ENCODE measurements around the gene ARL15.
"Not testable (repeated sequence)": the region's sequence is repeated elsewhere in the genome, so short reads cannot be mapped to it uniquely, and the experiment has no call there.

The ARL15 gene

DNA sequence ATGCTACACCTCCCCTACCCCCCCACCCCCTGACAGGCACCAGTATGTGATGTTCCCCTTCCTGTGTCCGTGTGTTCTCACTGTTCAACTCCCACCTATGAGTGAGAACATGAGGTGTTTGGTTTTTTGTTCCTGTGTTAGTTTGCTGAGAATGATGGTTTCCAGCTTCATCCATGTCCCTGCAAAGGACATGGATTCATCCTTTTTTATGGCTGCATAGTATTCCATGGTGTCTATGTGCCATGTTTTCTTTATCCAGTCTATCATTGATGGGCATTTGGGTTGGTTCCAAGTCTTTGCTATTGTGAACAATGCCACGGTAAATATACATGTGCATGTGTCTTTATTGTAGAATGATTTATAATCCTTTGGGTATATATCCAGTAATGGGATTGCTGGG lies 328.1 kb downstream of the ARL15 start:
- DNase-seq (ENCODE audit: low read depth), result not testable (repeated sequence)

DNA sequence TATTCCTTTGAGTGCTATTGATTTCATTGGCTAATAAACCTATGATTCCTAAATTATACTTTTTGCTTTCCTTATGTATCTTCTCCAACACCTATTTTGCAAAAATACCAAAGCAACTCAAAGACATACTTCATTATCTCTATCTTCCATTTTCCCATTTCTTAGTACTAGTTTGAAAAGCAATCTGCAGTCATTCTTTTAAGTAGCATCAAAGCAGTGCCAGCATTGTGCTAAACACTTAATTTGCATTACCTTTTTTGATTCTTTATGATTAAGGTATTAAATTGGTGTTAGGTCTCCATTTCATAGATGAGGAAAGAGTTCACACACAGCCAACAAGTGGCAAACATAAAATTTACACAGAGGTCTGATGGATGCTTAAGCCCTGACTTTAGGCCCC lies 330.3 kb downstream of the ARL15 start:
- no peak for DNase-seq (ENCODE audit: low read depth)

DNA sequence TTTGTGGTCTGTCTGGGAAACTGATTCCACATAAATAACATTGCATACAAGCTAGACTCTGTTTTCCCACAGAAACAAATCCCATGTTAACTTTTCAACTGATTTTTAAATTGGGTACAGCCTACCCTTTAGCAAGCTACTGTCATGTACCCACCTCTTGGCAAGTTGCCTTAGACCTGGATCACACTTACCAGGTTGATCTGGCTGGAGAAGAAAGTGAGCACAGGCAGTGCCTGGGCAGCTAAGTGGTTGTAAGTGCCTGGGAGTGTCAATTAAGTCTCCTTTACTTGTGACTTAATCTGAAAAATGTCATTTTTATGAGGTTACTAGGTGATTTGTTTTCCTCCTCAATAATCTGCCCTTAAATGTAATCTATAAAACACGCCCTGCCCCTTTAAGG lies 336.4 kb downstream of the ARL15 start:
- DNase-seq (ENCODE audit: low read depth), result no peak

- DNase-seq (ENCODE audit: low read depth), result no peak
Observed at GRCh38 chr5:53972314-53972713, 338.1 kb downstream of the ARL15 start.

DNA sequence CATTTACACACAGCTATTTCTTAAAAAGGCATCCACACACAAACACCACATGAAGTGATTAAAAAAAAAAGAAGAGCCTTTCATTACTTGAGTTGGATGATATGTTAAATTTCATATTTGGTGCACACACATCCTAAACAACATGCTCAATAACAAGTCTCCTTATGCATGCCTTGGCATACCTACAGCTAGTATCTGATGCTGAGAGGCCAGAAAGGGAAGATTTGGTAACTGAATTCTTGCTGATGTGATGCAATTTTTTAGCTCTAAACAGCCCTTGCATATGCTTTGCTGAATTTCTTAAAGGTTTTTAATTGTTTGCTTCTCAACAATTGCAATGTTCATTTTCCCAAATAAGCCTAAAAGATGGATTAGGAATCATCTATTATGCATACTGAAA lies 338.8 kb downstream of the ARL15 start:
- DNase-seq (ENCODE audit: low read depth), result no peak

GRCh38 chr5:53971131-53971530 lies 339.2 kb downstream of the ARL15 start:
- peak; percentile 29 for DNase-seq (ENCODE audit: low read depth)

DNA sequence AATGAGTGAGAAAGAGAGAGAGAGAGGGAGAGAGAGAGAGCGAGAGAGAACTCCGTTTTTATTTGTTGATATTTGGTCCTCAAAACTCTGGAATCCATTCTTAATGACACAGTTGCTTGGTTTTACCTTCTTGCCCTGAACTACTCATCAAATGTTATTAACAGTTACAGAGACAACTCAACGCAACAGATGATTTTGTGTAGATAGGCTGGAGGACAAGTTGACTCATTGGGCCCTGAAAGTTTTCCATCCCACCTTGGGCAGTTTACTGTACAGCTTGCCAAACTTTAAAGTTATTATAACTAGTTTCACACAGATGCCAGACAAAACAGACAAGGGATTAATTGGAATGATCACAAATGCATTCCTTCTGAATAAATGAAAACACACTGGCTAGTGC lies 339.9 kb downstream of the ARL15 start:
- DNase-seq (ENCODE audit: low read depth), result no peak

- DNase-seq (ENCODE audit: low read depth), result no peak
Observed at GRCh38 chr5:53969176-53969730, 341.1 kb downstream of the ARL15 start.

DNA sequence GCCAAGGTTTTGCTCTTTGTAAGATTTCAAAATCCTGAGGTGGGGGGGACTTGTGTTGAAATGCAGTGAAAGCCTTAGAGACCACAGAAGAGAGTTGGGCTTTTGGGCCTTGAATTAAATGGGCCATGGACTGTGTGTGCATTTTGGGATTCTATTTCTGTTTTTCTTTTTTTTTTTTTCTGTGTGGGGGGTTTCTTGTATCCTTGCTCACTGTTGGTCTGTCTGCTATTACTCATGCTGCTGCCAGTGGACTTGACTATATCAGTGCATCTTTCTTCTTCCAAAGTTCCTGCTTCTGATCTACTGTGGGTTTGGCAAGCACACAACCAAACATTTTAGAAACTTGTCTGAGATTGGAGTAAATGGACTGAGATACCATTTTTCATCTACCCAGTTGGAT lies 344.9 kb downstream of the ARL15 start:
- peak; percentile 40 for DNase-seq (ENCODE audit: low read depth)

GRCh38 chr5:53963958-53964357 lies 346.4 kb downstream of the ARL15 start:
- no peak for DNase-seq (ENCODE audit: low read depth)

DNA sequence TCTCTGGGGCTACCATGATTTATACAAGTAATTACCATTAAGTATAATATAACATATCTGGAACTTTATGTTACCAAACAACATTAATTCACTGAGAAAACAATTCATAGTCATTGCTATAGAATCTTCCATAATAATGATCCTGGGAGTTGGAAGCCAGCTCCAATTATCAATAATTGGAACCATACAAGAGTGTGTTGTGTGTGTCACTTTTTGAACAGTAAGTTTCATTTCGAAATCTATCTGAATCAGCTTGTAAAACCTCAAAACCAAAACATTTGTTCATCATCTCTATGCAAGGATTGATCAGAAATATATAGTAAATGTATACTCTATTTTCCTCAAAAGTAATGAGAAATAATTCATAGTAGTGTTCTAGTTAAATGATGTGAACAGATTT lies 348.1 kb downstream of the ARL15 start:
- no peak for DNase-seq (ENCODE audit: low read depth)

DNA sequence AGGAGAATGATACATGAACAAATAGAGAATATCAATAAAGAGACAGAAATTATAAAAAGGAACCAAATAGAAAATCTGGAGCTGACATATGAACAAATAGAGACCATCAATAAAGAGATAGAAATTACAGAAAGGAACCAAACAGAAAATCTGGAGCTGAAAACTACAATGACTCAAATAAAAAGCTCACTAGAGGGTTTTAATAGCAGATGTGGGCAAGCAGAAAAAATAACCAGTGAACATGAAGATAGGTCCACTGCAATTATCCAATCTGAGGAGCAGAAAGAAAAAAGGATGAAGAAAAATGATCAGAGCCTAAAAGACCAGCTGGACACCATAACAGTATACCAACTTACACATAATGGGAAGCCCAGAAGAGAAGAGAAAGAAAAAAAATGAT lies 353.7 kb downstream of the ARL15 start:
- no peak for DNase-seq (ENCODE audit: low read depth)

- no peak for DNase-seq (ENCODE audit: low read depth)
Observed at GRCh38 chr5:53956196-53956595, 354.2 kb downstream of the ARL15 start.

- no peak for DNase-seq (ENCODE audit: low read depth)
Observed at GRCh38 chr5:53950621-53951020, 359.8 kb downstream of the ARL15 start.

DNA sequence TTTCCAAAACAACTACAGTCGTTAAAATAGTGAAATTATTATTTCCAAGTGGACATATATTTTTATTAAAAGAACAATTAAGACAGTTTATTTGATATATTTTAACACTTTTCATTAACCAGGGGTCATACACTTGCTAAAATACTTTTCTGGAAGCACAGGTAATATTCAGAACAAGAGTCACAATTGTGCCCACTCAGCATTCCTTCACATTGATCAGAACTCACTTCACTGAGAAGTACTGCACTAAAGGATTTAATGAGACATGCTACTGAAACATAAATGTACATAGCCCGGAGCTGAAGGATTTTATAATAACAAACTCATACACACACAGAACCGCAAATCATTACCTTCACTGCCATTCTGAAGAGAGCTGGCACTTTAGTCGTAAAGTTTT lies 361.8 kb downstream of the ARL15 start:
- DNase-seq (ENCODE audit: low read depth), result no peak

DNA sequence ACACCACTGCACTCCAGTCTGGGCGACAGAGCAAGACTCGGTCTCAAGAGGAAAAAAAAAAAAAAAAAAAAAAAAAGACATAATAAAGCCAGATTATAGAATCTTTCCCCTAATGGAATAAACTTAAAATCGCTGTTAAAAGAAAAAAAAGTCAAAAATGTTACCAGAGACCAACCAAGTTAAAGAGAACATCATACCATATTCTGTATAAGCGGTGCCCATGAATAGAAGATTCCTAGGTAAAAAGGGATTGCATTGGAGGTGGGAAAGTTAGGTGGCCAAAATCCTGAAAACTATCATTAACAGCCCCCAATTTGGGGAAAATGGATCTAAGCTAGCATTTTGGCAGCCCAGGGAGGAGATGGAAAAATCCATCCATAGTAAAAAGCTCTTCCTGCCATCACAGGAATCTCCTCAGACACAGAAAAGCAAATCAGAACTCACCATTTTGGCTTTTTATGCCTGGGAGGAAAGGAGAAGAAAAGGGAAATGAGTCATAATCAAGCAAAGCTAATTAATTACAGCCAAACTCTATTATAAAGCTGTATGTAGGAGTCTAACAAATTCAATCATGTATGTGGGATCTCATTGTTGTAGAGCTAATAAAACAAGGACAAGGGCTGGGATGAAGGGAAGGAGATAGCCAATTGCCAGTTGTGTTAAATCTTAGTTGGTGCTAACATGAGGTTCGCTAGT lies 363.8 kb downstream of the ARL15 start:
- DNase-seq (ENCODE audit: low read depth), result no peak

DNA sequence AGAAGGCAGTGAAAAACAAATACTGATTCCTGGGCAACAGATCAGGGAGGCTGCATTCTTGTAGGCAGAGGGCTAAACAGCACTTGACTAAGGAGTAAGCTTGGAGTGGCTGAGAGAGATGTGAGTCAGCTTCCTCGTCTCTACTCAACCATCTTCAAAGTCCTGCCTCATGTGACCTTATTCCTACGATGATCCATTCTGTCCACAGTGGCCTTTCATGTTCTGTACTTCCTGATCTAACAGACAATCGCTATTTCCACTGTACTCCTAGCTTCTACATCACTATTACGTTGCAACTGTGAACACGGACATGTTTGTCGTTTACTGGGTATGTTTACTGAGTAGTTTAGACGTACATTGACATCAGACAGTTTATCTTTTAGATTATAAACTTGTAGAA lies 365.4 kb downstream of the ARL15 start:
- DNase-seq (ENCODE audit: low read depth), result no peak

GRCh38 chr5:53943938-53944337 lies 366.4 kb downstream of the ARL15 start:
- no peak for DNase-seq (ENCODE audit: low read depth)

DNA sequence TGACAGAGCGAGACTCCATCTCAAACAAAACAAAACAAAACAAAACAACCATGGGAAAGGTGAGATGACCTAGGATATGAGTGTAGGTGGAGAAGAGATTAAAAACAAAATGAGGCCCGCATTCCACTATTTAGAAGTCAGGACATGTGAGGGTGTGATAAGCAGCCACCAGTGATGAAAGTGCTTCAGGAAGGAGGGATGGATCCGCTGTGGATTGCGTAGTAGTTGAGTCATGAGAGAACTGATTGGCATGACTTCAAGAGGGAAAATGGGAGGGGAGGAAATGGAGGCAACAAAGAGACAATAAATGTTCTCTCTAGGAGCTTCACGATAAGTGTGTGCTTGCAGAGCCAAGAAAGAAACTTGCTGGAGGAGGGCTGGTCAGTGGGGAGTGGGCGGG lies 367.6 kb downstream of the ARL15 start:
- DNase-seq (ENCODE audit: low read depth), result no peak

DNA sequence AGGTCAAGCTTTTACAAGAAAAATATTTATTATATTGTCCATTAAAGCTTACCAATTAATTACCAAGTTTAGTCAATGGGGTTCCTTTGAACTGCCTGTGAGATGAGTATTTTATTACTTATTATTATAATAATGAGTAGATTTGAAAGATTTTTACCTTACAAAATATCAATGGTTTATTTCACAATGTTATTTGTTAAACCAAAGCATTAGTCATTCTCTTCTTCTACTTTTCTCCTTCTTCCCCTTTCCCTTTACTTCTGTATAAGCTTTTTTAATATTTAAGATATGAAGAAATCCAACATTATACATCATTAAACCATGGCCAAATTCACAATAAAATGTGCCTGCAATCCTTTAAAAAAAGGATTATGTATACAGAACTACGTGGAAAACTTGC lies 369.5 kb downstream of the ARL15 start:
- no peak for DNase-seq (ENCODE audit: low read depth)

DNA sequence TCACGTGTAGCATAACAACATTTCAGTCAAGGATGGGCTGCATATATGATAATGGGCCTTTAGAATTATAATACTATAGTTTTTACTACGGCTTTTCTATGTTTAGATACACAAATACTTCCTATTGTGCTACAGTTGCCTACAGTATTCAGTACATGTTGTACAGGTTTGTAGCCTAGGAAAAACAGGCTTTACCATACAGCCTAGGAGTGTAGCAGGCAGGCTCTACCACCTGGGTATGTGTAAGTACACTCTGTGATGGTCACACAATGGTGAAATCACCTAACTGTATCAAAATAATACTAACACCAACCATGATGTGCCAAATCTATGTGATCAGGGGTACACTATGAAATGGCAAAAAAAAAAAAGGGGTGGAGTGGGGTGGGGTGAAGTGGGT lies 372.9 kb downstream of the ARL15 start:
- no peak for DNase-seq (ENCODE audit: low read depth)

DNA sequence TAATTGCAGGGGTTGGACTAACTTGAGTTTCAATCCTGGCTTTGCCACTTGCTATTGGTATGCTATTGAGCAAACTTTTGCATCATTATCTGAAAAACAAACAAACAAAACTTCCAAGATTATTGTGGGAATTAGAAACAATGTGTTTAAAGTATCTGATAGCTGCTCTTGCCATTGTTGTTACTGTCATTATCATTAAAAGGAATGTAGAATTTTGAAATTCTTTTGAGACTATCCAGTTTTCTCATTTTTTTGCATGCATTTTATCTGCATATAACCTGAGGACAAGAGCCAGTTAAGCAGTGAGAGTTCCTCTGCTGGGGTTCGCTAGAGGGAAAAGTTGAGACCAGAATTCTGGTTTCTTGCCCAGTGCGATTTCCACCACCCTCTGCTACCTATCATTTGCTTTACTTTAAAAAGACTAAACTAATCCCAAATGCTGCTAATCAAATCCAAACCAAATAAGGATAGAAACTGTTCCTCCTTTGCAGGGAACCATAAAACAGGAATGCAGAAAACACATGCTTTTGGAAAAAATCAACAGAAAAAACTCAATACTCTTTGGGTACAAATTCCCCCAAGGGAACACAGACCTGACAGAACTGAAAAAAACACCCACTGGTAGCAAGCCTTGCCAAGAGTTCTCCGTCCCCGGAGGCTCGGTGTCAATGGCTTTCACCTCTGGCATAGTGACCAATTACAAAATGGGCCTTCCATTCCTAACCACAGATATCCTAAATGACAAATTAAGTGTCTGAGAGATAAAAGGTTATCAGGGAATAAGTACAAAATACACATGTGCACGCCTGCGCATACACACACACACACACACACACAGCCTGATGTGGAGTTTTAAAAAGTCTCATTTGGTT lies 373.7 kb downstream of the ARL15 start:
- DNase-seq (ENCODE audit: low read depth), result no peak

DNA sequence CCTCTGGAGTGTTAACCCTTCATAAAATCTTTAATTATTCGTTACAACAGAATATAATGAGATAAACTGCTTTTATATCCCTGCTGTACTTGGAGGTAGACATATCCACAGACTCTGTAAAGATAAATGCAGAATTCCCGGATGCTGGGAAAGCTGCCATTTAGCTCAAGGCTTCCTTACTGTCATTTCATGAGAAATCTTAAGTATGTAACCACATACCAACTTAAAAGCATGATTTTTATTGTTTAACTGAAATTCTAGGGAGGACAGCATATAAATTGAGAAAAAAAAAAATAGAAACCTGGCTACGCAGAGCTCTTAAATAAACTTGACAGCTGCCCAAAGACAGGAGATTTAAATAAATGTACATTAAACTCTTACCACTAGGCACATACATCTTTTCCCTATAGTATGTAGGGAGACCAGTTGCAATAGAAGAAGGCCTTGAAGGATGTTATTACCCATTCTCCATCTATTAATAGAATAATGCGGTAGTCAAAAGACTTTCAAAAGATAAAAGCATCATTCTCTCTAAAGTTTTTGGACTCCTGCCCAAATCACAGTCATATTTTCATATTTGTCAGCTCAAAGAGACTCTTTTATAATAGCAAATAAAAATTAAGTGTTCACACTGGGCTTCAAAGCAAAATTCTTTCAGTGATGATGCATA lies 376.1 kb downstream of the ARL15 start:
- DNase-seq (ENCODE audit: low read depth), result no peak
